ENCODE data around the gene SLC26A3.

DNA sequence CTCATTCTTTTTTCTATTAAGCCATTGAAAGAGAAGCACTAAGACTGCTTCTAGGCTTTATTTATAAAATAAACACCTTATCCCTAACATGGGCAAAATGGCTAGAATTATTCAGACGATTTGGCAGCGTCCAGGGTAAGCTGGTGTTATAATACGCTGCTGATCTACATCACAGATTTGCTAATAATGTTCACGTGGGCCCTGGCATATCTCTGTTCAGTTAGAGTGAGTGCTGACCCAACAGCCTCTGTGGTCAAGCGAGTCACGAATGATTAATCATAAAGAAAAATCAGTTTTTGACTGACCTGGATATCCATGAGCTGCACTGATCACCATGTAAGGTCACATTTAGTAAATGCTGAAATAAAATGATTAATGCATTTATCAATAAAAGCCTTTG, 87.5 kb downstream of the SLC26A3 start:
- TF ChIP-seq, protein P1, sequence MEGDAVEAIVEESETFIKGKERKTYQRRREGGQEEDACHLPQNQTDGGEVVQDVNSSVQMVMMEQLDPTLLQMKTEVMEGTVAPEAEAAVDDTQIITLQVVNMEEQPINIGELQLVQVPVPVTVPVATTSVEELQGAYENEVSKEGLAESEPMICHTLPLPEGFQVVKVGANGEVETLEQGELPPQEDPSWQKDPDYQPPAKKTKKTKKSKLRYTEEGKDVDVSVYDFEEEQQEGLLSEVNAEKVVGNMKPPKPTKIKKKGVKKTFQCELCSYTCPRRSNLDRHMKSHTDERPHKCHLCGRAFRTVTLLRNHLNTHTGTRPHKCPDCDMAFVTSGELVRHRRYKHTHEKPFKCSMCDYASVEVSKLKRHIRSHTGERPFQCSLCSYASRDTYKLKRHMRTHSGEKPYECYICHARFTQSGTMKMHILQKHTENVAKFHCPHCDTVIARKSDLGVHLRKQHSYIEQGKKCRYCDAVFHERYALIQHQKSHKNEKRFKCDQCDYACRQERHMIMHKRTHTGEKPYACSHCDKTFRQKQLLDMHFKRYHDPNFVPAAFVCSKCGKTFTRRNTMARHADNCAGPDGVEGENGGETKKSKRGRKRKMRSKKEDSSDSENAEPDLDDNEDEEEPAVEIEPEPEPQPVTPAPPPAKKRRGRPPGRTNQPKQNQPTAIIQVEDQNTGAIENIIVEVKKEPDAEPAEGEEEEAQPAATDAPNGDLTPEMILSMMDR (IDR thresholded peaks at IDR 0.05): no peak
- no peak for TF ChIP-seq POLR2AphosphoS5 (IDR thresholded peaks at IDR 0.05)
- TF ChIP-seq POLR2A (IDR thresholded peaks at IDR 0.05): no peak
- no peak for TF ChIP-seq EP300 (IDR thresholded peaks at IDR 0.05)
